GM21423 (cell line): ENCODE results near the gene RSF1.
"Not testable (repeated sequence)": the region's sequence is repeated elsewhere in the genome, so short reads cannot be mapped to it uniquely, and the experiment has no call there.

ENCODE experiments used
- ATAC-seq: cut with Tn5 transposase; IDR thresholded peaks from one replicate; pipeline ENCODE4 v1.9.1; 2021; ENCODE audit warnings: mild to moderate bottlenecking, moderate library complexity; ENCODE audit not compliant: unreplicated experiment

The RSF1 gene

GRCh38 chr11:77820565-77821348, at the start of gene RSF1, which contains the start of gene AAMDC:
TSS of gene RSF1 (minus strand) at chr11:77820722. CDS start at chr11:77820714, 8 bp downstream.
TSS of gene AAMDC (plus strand) at chr11:77821144. CDS start at chr11:77842497, 21,353 bp downstream.
- peak; percentile 83 for ATAC-seq

GRCh38 chr11:77868744-77869143, 48.2 kb upstream of the RSF1 start:
- ATAC-seq, result no peak

- ATAC-seq, result no peak
These were observed 45.8 kb upstream of the RSF1 start for GRCh38 chr11:77866336-77866735.

GRCh38 chr11:77865805-77866204, 45.3 kb upstream of the RSF1 start:
- no peak for ATAC-seq

- not testable (repeated sequence) for ATAC-seq
These were observed 40.9 kb upstream of the RSF1 start for GRCh38 chr11:77861444-77861843.

- not testable (repeated sequence) for ATAC-seq
These were observed 37.5 kb upstream of the RSF1 start for GRCh38 chr11:77857906-77858457.

GRCh38 chr11:77854838-77855237, 34.3 kb upstream of the RSF1 start:
- no peak for ATAC-seq

GRCh38 chr11:77851503-77851902, 31.0 kb upstream of the RSF1 start:
- ATAC-seq, result no peak

GRCh38 chr11:77843700-77844099, 23.2 kb upstream of the RSF1 start:
- ATAC-seq, result not testable (repeated sequence)

GRCh38 chr11:77842441-77843121, 22.1 kb upstream of the RSF1 start:
- ATAC-seq, result no peak

- no peak for ATAC-seq
These were observed 12.8 kb upstream of the RSF1 start for GRCh38 chr11:77833302-77833701.

- no peak for ATAC-seq
These were observed 8.4 kb upstream of the RSF1 start for GRCh38 chr11:77828926-77829325.

GRCh38 chr11:77823775-77824174, 3.3 kb upstream of the RSF1 start:
- ATAC-seq, result no peak

- not testable (repeated sequence) for ATAC-seq
These were observed 1.6 kb upstream of the RSF1 start for GRCh38 chr11:77822126-77822525.

GRCh38 chr11:77821349-77821851, 878 bp upstream of the RSF1 start:
- no peak for ATAC-seq

GRCh38 chr11:77819921-77820564, 479 bp downstream of the RSF1 start:
- ATAC-seq, result peak; percentile 13

- peak; percentile 44 for ATAC-seq
These were observed 1.1 kb downstream of the RSF1 start for GRCh38 chr11:77819411-77819920.

- no peak for ATAC-seq
These were observed 5.1 kb downstream of the RSF1 start for GRCh38 chr11:77815459-77815858.

- ATAC-seq, result no peak
These were observed 5.7 kb downstream of the RSF1 start for GRCh38 chr11:77814848-77815247.

GRCh38 chr11:77813256-77813655, 7.3 kb downstream of the RSF1 start:
- ATAC-seq, result no peak

GRCh38 chr11:77806993-77807392, 13.5 kb downstream of the RSF1 start:
- ATAC-seq, result no peak
